Endothelial cell of umbilical vein (primary cell): ENCODE measurements around the gene GKN2. TPM values are rescaled to one million over a fixed set of nuclear protein-coding genes. Genes with fewer than 3 reads are reported as not detected.
A peak's percentile ranks its signal among the peaks of the same experiment; 100 is the strongest.

ENCODE experiments used
- BruUV-seq: library from RNA; stranded (reverse); fragments of 400-500 nt; replicated peaks from 2 replicates; lab custom pipeline; 2021; lab: Mats Ljungman, UMichigan
- CTCF ChIA-PET: fragments of 300-600, 350-600 bp; sonication (Branson Sonifier 250); formaldehyde crosslinking; loops from one replicate; lab custom pipeline; 2021; ENCODE audit warnings: antibody characterized with exemption, inconsistent platforms; lab: Charles Lee
- POLR2A ChIA-PET: fragments of 300-600, 350-600 bp; sonication (Branson Sonifier 250); formaldehyde crosslinking; loops from one replicate; lab custom pipeline; 2021; ENCODE audit warnings: antibody characterized with exemption, inconsistent platforms; lab: Charles Lee
- DNase-seq: peaks from one replicate; pipeline ENCODE4 v3.0.0-alpha.2; 2011; ENCODE audit warnings: low read depth, low spot score
- FAIRE-seq: peaks from 2 replicates; lab custom pipeline; 2011; peaks lifted over from hg19 to GRCh38; lab: Jason Lieb, UNC
- H2AFZ ChIP-seq: 2 replicates; pipeline ENCODE4 v1.6.0; 2012; ENCODE audit warnings: low read depth, low read length, control low read depth, inconsistent platforms
- H3K27ac ChIP-seq: 2 replicates; pipeline ENCODE4 v1.5.1; 2011; ENCODE audit warnings: low read depth, mild to moderate bottlenecking, control low read depth, low read length, moderate library complexity; ENCODE audit not compliant: insufficient read depth
- H3K27me3 ChIP-seq, 2 experiments: 2 replicates each; pipeline versions ENCODE4 v1.6.0 to v1.6.1; 2011; ENCODE audit warnings: low read length in 2 of 2, mixed read lengths in 1 of 2; ENCODE audit not compliant: control insufficient read depth in 2 of 2, insufficient read depth in 2 of 2
- H3K36me3 ChIP-seq, 2 experiments: 2 replicates in 1 of 2; 3 replicates in 1 of 2; pipeline ENCODE4 v1.5.1; 2011; ENCODE audit warnings: low read length in 2 of 2, mild to moderate bottlenecking in 1 of 2, moderate library complexity in 1 of 2; ENCODE audit not compliant: control insufficient read depth in 2 of 2, insufficient read depth in 2 of 2; ENCODE audit errors: extremely low read depth in 1 of 2
- H3K4me1 ChIP-seq: 3 replicates; pipeline ENCODE4 v1.5.1; 2011; ENCODE audit warnings: mild to moderate bottlenecking, low read length; ENCODE audit not compliant: control insufficient read depth, insufficient read depth; ENCODE audit errors: extremely low read depth
- H3K4me2 ChIP-seq: 2 replicates; pipeline ENCODE4 v1.6.1; 2011; ENCODE audit warnings: low read length, control low read depth, mixed read lengths; ENCODE audit not compliant: insufficient read depth
- H3K4me3 ChIP-seq, 3 experiments: fragments of 200-600 bp in 1 of 3; sonication (generic), shearing (Covaris generic) in 1 of 3; replicated peaks in 1 of 3; 2 replicates each; pipeline ENCODE4 v1.5.1; 2011 to 2016; ENCODE audit warnings: control low read depth in 3 of 3, low read length in 3 of 3, mild to moderate bottlenecking in 2 of 3, inconsistent platforms in 1 of 3, low read depth in 1 of 3, moderate library complexity in 1 of 3; ENCODE audit not compliant: insufficient read depth in 1 of 3
- H3K79me2 ChIP-seq: 2 replicates; pipeline ENCODE4 v1.6.0; 2012; ENCODE audit warnings: low read length, inconsistent platforms; ENCODE audit not compliant: control insufficient read depth, insufficient read depth
- H3K9ac ChIP-seq: replicated peaks from 2 replicates; pipeline ENCODE3; 2011; ENCODE audit warnings: low read length, control low read depth; ENCODE audit not compliant: insufficient read depth; ENCODE audit errors: extremely low read depth
- H3K9me1 ChIP-seq: replicated peaks from 3 replicates; pipeline ENCODE4 v1.6.0; 2011; ENCODE audit warnings: mild to moderate bottlenecking, low read length; ENCODE audit not compliant: control insufficient read depth, insufficient read depth; ENCODE audit errors: extremely low read depth
- H3K9me3 ChIP-seq: replicated peaks from 2 replicates; pipeline ENCODE4 v1.5.1; 2012; ENCODE audit warnings: low read length, inconsistent platforms; ENCODE audit not compliant: control insufficient read depth, insufficient read depth
- H4K20me1 ChIP-seq: replicated peaks from 2 replicates; pipeline ENCODE3; 2011; ENCODE audit warnings: mild to moderate bottlenecking, low read length; ENCODE audit not compliant: control insufficient read depth, insufficient read depth; ENCODE audit errors: extremely low read depth
- EZH2 ChIP-seq: IDR thresholded peaks from 2 replicates; pipeline ENCODE4 v1.6.1; 2012; ENCODE audit warnings: borderline replicate concordance, low read depth, mild to moderate bottlenecking, moderate library complexity, low read length, inconsistent platforms; ENCODE audit not compliant: severe bottlenecking
- GATA2 ChIP-seq: IDR thresholded peaks from 2 replicates; pipeline ENCODE4 v1.7.0; 2011; ENCODE audit warnings: low read depth, mild to moderate bottlenecking, moderate library complexity, mixed read lengths, low read length; ENCODE audit not compliant: insufficient read length, insufficient read depth
- dilution Hi-C: fragments of 300-500 bp; cut with MboI; formaldehyde crosslinking; loops from one replicate; pipeline ENCODE4 v1.15.0; 2019; ENCODE audit warnings: low sequenced_read_pairs; ENCODE audit not compliant: extremely low pct_ligation_motif_present
- intact Hi-C: fragments of 100-400 bp; cut with micrococcal nuclease; formaldehyde crosslinking; loops from one replicate; pipeline ENCODE4 v1.10.0; 2022
- polyA plus RNA-seq, 4 experiments: library from polyadenylated mRNA; depleted of rRNA in 3 of 4; stranded (reverse) in 3 of 4; unstranded in 1 of 4; fragments of >200 nt; gene quantifications; 2 replicates each; pipeline versions ENCODE4 v1.2.1 to v1.2.3, GENCODE V29; 2011 to 2012; ENCODE audit warnings: missing spikeins in 1 of 4
- total RNA-seq: library from RNA; stranded (reverse); gene quantifications from 2 replicates; pipeline ENCODE4 v1.2.3, GENCODE V29; 2021
- TF ChIP-seq, protein P1 (sequence below): IDR thresholded peaks from 2 replicates; pipeline ENCODE4 v1.6.1; 2011; ENCODE audit not compliant: insufficient read depth, insufficient read length
- TF ChIP-seq, protein P2 (sequence below), 2 donors: IDR thresholded peaks; 1 replicate in 1 of 2; 2 replicates in 1 of 2; pipeline ENCODE4 v1.5.1; 2011; ENCODE audit warnings: low read length in 2 of 2, mild to moderate bottlenecking in 2 of 2, moderate library complexity in 2 of 2, control low read depth in 1 of 2, inconsistent platforms in 1 of 2, low read depth in 1 of 2; ENCODE audit not compliant: insufficient read depth in 1 of 2; ENCODE audit errors: extremely low read depth in 1 of 2

Gene GKN2
- total and polyA plus RNA-seq, 2 donors (not counting 3 experiments of a cell fraction or from before 2014, with no cell fraction given), result not detected

DNA sequence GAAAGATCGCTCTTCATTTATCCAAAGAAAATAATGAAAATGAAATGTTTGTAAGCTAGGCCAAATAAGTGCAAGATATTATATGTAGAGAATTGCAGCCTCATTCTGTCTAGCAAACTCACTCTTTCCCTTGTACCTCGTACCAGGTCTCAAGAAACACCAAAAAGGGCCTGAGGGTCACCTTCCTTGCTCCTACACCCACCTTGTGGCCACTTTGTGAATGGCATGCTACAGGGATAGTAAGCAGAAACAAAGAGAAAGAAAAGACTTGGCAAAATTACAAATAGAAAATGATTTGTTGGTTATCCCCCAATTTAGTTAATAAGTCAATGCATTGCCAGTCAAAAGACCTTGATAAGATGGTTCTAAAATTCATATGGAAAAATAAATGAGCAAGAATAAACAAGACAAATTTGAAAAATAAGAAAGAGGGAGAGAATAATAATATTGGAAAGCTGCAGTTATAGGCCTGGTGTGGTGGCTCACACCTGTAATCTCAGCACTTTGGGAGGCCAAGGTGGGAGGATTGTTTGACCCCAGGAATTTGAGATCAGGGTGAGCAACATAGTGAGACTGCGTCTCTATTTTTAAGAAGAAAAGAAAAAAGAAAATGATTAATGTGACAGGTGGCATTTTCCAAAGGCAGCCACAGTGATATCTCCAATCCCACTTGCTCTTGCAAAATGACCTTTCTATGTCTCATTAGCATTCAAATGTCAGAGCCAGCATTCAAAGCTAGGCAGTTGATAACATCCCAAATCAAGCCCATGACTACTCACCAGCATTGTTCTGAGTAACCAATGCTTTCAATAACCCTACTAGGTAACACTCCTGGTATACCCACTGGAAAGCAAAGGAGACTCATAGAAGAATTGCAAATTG lies 42.7 kb downstream of the GKN2 start:
- Histone ChIP-seq H3K36me3 (no peaks in the 10 kb centered on the region), H3K27ac (no peak overlapping the region), H3K79me2 (no peaks in the 10 kb centered on the region), H3K27me3 (peaks cover 4 to 12% of the 10 kb centered on the region in 2 experiments), H4K20me1 (no peaks in the 10 kb centered on the region), H3K9ac (no peak overlapping the region), H3K4me3 (no peak overlapping the region), H2AFZ (no peak overlapping the region), H3K4me2 (no peak overlapping the region), H3K9me3 (no peaks in the 10 kb centered on the region), H3K4me1 (peaks cover 32% of the 10 kb centered on the region), H3K9me1 (no peaks in the 10 kb centered on the region)
- peak; percentile 82 for DNase-seq
- TF ChIP-seq GATA2, result no peak
- TF ChIP-seq, protein P1, sequence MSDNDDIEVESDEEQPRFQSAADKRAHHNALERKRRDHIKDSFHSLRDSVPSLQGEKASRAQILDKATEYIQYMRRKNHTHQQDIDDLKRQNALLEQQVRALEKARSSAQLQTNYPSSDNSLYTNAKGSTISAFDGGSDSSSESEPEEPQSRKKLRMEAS, result no peak
- TF ChIP-seq, protein P2, sequence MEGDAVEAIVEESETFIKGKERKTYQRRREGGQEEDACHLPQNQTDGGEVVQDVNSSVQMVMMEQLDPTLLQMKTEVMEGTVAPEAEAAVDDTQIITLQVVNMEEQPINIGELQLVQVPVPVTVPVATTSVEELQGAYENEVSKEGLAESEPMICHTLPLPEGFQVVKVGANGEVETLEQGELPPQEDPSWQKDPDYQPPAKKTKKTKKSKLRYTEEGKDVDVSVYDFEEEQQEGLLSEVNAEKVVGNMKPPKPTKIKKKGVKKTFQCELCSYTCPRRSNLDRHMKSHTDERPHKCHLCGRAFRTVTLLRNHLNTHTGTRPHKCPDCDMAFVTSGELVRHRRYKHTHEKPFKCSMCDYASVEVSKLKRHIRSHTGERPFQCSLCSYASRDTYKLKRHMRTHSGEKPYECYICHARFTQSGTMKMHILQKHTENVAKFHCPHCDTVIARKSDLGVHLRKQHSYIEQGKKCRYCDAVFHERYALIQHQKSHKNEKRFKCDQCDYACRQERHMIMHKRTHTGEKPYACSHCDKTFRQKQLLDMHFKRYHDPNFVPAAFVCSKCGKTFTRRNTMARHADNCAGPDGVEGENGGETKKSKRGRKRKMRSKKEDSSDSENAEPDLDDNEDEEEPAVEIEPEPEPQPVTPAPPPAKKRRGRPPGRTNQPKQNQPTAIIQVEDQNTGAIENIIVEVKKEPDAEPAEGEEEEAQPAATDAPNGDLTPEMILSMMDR (IDR thresholded peaks at IDR 0.05; ENCODE audit: extremely low read depth in 1 of 2, insufficient read depth in 1 of 2, low read depth in 1 of 2, low read length in 2 of 2), result peak; percentile 77 to 86
- no peak for TF ChIP-seq EZH2
- ChIA-PET CTCF (interaction anchor here (0.7 to 6.5 kb wide), 23 partner anchors 9 to 447 kb away, joined by 3 to 146 read pairs (median 5); partner anchors contain the start of genes APLF and FBXO48), POLR2A (no interaction called here)
- no peak for FAIRE-seq
- BruUV-seq, result no TSS peak
- dilution Hi-C loops (no loop called here), intact Hi-C loops (loop anchor here (1.0 to 5.0 kb wide), 4 partner anchors 71 to 443 kb away; partner anchors contain the start of genes APLF and FBXO48)
